ENCODE results near the gene SENP3.

The SENP3 gene

DNA sequence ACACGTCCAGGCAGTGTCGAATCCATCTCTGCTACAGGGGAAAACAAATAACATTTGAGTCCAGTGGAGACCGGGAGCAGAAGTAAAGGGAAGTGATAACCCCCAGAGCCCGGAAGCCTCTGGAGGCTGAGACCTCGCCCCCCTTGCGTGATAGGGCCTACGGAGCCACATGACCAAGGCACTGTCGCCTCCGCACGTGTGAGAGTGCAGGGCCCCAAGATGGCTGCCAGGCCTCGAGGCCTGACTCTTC is 10.5 kb downstream of the SENP3 start:
- TF ChIP-seq CTCF (IDR thresholded peaks at IDR 0.05; ENCODE audit: low read length) (no peak), EZH2 (optimal IDR thresholded peaks at IDR 0.05; ENCODE audit: low read depth, low read length) (no peak), EZH2phosphoT487 (IDR thresholded peaks at IDR 0.05; ENCODE audit: low read length) (no peak)
- Histone ChIP-seq H3K9me3 (replicated peaks; ENCODE audit: insufficient read depth, low read length) (no peaks in the 10 kb centered on the region), H3K27me3 (replicated peaks; ENCODE audit: insufficient read depth, low read length) (no peaks in the 10 kb centered on the region), H3K4me1 (ENCODE audit: low read length) (peaks cover 36% of the 10 kb centered on the region), H3F3A (ENCODE audit: insufficient read depth, low read length) (peaks cover 49% of the 10 kb centered on the region), H3K79me2 (ENCODE audit: low read length) (peaks cover 68% of the 10 kb centered on the region), H3K36me3 (replicated peaks; ENCODE audit: insufficient read depth, low read length) (peaks cover 30% of the 10 kb centered on the region), H3K4me2 (ENCODE audit: low read depth, low read length) (peak overlapping the region; percentile 65), H3K9ac (ENCODE audit: low read length) (peak overlapping the region; percentile 74), H4K20me1 (ENCODE audit: insufficient read depth, low read length) (peaks cover 36% of the 10 kb centered on the region), H3K4me3 (ENCODE audit: low read length) (peak overlapping the region; percentile 65), H2AFZ (ENCODE audit: low read length) (peak overlapping the region; percentile 10; the same call in 1 of the 2 replicates), H3K27ac (ENCODE audit: low read length) (peak overlapping the region; percentile 43; the same call in 1 of the 2 replicates), H3K9me2 (replicated peaks; ENCODE audit: insufficient read depth, low read length) (no peaks in the 10 kb centered on the region)
- DNase-seq = no peak

- Histone ChIP-seq H3K27ac (ENCODE audit: low read length) (peak overlapping the region; percentile 93), H3K4me1 (ENCODE audit: low read length) (peaks cover 41% of the 10 kb centered on the region), H3K79me2 (ENCODE audit: low read length) (peaks cover 70% of the 10 kb centered on the region), H2AFZ (ENCODE audit: low read length) (no peak overlapping the region), H3F3A (ENCODE audit: insufficient read depth, low read length) (peaks cover 54% of the 10 kb centered on the region), H3K4me3 (ENCODE audit: low read length) (peak overlapping the region; percentile 99), H3K9me2 (replicated peaks; ENCODE audit: insufficient read depth, low read length) (no peaks in the 10 kb centered on the region), H3K4me2 (ENCODE audit: low read depth, low read length) (peak overlapping the region; percentile 94), H3K36me3 (replicated peaks; ENCODE audit: insufficient read depth, low read length) (peaks cover 31% of the 10 kb centered on the region), H3K9ac (ENCODE audit: low read length) (peak overlapping the region; percentile 100), H3K27me3 (replicated peaks; ENCODE audit: insufficient read depth, low read length) (no peaks in the 10 kb centered on the region), H4K20me1 (ENCODE audit: insufficient read depth, low read length) (peaks cover 40% of the 10 kb centered on the region), H3K9me3 (replicated peaks; ENCODE audit: insufficient read depth, low read length) (no peaks in the 10 kb centered on the region)
- TF ChIP-seq CTCF (IDR thresholded peaks at IDR 0.05; ENCODE audit: low read length) (no peak), EZH2phosphoT487 (IDR thresholded peaks at IDR 0.05; ENCODE audit: low read length) (no peak), EZH2 (optimal IDR thresholded peaks at IDR 0.05; ENCODE audit: low read depth, low read length) (no peak)
- peak; percentile 100 for DNase-seq
These were observed 11.0 kb downstream of the SENP3 start for GRCh38 chr17:7572588-7573323.

DNA sequence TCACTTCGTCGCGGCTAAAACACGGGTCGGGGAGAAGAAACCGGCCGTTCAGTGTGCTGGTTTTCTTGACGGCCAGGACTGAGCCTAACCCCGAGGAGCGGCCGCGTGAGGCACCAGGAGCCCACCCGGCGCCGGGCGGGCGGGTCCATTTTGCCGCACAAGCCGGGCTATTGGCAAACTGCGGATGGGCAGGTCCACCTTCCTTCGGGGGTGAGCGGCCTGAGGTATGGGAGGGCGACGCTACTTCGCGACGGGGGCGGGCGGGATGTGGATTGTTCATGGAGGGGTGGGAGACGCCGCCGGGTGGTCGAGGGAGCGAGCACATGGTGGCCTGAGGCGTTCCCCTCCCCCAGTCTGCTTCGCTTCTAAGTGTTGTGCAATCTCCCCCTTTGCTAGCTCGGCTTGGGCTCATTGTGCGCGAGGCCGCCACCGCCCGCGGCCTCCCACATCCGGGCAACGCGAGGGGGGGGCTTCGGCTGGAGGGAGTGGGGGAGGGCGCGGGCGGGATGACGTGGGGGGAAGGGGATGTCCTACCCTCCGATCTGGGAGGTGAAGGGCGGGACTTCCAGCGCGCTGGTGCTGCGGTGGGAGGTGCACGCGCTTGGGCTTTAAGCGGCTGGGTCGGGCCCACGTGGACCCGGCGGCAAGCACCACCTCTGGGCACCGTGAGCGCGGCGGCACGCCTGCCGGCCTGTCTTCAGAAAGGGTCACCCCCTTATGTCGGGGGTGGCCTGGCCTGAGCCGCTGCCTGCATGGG is 11.8 kb downstream of the SENP3 start:
- Histone ChIP-seq H3K9me3 (replicated peaks; ENCODE audit: insufficient read depth, low read length) (no peaks in the 10 kb centered on the region), H2AFZ (ENCODE audit: low read length) (no peak overlapping the region), H3K27ac (ENCODE audit: low read length) (peak overlapping the region; percentile 93), H3K4me1 (ENCODE audit: low read length) (peaks cover 48% of the 10 kb centered on the region), H3K27me3 (replicated peaks; ENCODE audit: insufficient read depth, low read length) (no peaks in the 10 kb centered on the region), H3K36me3 (replicated peaks; ENCODE audit: insufficient read depth, low read length) (peaks cover 34% of the 10 kb centered on the region), H3K4me3 (ENCODE audit: low read length) (peak overlapping the region; percentile 99), H3K4me2 (ENCODE audit: low read depth, low read length) (peak overlapping the region; percentile 94), H3K9me2 (replicated peaks; ENCODE audit: insufficient read depth, low read length) (no peaks in the 10 kb centered on the region), H4K20me1 (ENCODE audit: insufficient read depth, low read length) (peaks cover 44% of the 10 kb centered on the region), H3K79me2 (ENCODE audit: low read length) (peaks cover 71% of the 10 kb centered on the region), H3K9ac (ENCODE audit: low read length) (peak overlapping the region; percentile 100), H3F3A (ENCODE audit: insufficient read depth, low read length) (peaks cover 60% of the 10 kb centered on the region)
- TF ChIP-seq EZH2phosphoT487 (IDR thresholded peaks at IDR 0.05; ENCODE audit: low read length) (no peak), EZH2 (optimal IDR thresholded peaks at IDR 0.05; ENCODE audit: low read depth, low read length) (no peak), CTCF (IDR thresholded peaks at IDR 0.05; ENCODE audit: low read length) (no peak)
- peak; percentile 87 for DNase-seq
